ENCODE data around the gene ZNF618.

ZNF618 gene

DNA sequence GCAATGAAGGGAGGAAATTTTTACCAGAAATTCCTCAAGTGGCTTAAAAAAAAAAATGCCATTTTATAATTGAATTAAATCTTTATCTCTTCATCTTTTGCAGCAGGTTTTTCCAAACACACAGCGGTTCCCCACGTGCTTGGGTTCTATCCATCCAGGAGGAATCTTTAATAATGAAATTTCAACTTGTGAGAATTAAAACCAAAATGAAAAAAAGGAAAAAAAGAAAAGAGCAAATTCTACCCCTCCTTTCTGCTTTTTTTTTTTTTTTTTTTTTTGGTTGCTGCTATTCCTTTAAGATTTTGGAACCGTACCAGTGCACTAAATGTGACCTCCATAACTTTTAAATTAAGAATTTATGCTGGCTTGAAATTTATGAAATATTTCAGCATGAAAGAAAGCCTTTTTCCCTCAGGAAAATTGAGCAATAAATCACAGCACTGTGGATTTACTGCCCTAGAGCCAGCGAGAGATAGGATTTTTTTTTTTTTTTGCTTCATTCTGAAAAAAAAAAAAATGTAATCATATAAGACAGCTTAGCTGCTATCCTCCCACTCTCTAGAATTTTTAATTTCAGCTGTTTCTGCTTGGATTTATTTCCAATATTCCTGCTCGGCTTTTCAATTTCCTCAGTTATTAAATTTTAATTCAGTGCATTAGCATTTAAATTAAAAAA lies 88.5 kb downstream of the ZNF618 start:
- H3K4me1 ChIP-seq (ENCODE audit: control insufficient read depth, low read depth, low read length), result peaks cover 18% of the 10 kb centered on the region
- no peaks in the 10 kb centered on the region for H3K9me3 ChIP-seq (ENCODE audit: control insufficient read depth, low read depth, low read length)
- H3K9ac ChIP-seq (ENCODE audit: low read length), result no peak overlapping the region
- no peaks in the 10 kb centered on the region for H3K27me3 ChIP-seq (ENCODE audit: control insufficient read depth, insufficient read depth, low read length)
- no peak overlapping the region for H3K4me3 ChIP-seq (ENCODE audit: low read length)
- no peaks in the 10 kb centered on the region for H3K36me3 ChIP-seq (ENCODE audit: control insufficient read depth, low read depth, low read length)
- H3K27ac ChIP-seq (ENCODE audit: low read length), result no peak overlapping the region

DNA sequence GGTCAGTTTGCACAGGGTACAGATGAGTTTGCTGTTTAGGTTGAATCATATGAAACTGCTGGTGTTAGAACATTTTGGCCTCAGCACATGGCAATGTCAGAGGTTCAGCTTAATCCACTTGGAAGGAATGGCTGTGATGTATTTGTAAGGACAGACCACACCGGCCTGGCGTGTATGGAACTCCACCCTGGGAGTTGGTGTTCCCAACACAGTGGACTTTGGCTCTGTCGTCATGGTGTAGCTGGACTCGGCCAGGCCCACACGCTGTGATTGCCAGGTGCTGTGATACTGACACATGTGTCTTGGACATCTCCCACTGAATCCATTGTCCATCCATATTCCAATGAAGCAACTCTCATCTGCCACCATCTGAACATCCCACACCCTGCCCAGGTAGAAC lies 90.3 kb downstream of the ZNF618 start:
- Histone ChIP-seq H3K36me3 (ENCODE audit: control insufficient read depth, low read depth, low read length) (no peaks in the 10 kb centered on the region), H3K27me3 (ENCODE audit: control insufficient read depth, insufficient read depth, low read length) (no peaks in the 10 kb centered on the region), H3K9ac (ENCODE audit: low read length) (no peak overlapping the region), H3K4me1 (ENCODE audit: control insufficient read depth, low read depth, low read length) (peaks cover 18% of the 10 kb centered on the region), H3K9me3 (ENCODE audit: control insufficient read depth, low read depth, low read length) (no peaks in the 10 kb centered on the region), H3K4me3 (ENCODE audit: low read length) (no peak overlapping the region), H3K27ac (ENCODE audit: low read length) (no peak overlapping the region)

GRCh38 chr9:113967380-113967779 lies 91.3 kb downstream of the ZNF618 start:
- H3K4me1 ChIP-seq (ENCODE audit: control insufficient read depth, low read depth, low read length), result peaks cover 18% of the 10 kb centered on the region
- no peak overlapping the region for H3K27ac ChIP-seq (ENCODE audit: low read length)
- H3K27me3 ChIP-seq (ENCODE audit: control insufficient read depth, insufficient read depth, low read length), result no peaks in the 10 kb centered on the region
- H3K4me3 ChIP-seq (ENCODE audit: low read length), result no peak overlapping the region
- H3K9ac ChIP-seq (ENCODE audit: low read length), result no peak overlapping the region
- H3K9me3 ChIP-seq (ENCODE audit: control insufficient read depth, low read depth, low read length), result no peaks in the 10 kb centered on the region
- no peaks in the 10 kb centered on the region for H3K36me3 ChIP-seq (ENCODE audit: control insufficient read depth, low read depth, low read length)

DNA sequence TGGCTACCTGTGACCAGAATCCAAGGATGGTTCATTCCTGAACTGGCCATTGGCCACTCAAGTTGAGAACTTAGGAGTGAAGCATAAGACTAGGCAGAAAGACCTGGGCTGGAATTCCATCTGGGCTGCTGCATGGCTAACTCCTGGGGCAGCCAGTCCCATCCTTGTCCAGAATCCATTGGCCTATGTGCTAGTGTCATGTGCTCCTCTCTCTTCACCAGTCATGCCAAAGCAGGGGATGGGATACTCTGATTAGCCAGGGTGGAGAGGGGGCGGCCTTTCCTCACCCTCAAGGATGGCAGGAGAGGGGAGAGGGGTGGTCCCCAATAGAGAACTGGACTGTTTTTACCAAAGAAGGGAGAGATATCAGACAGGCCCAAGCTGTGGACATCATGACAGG lies 93.2 kb downstream of the ZNF618 start:
- H3K4me3 ChIP-seq (ENCODE audit: low read length), result no peak overlapping the region

GRCh38 chr9:113973226-113973625 lies 97.1 kb downstream of the ZNF618 start:
- no peak overlapping the region for H3K27ac ChIP-seq (ENCODE audit: low read length)
- H3K9me3 ChIP-seq (ENCODE audit: control insufficient read depth, low read depth, low read length), result no peaks in the 10 kb centered on the region
- H3K4me1 ChIP-seq (ENCODE audit: control insufficient read depth, low read depth, low read length), result no peaks in the 10 kb centered on the region
- H3K36me3 ChIP-seq (ENCODE audit: control insufficient read depth, low read depth, low read length), result no peaks in the 10 kb centered on the region
- H3K4me3 ChIP-seq (ENCODE audit: low read length), result no peak overlapping the region
- H3K9ac ChIP-seq (ENCODE audit: low read length), result no peak overlapping the region
- H3K27me3 ChIP-seq (ENCODE audit: control insufficient read depth, insufficient read depth, low read length), result no peaks in the 10 kb centered on the region

More for the DNA sequence above, 93.2 kb downstream of the ZNF618 start:
- no peak overlapping the region for H3K27ac ChIP-seq (ENCODE audit: low read length)
- H3K36me3 ChIP-seq (ENCODE audit: control insufficient read depth, low read depth, low read length), result no peaks in the 10 kb centered on the region
- no peaks in the 10 kb centered on the region for H3K9me3 ChIP-seq (ENCODE audit: control insufficient read depth, low read depth, low read length)
- peaks cover 11% of the 10 kb centered on the region for H3K4me1 ChIP-seq (ENCODE audit: control insufficient read depth, low read depth, low read length)
- H3K9ac ChIP-seq (ENCODE audit: low read length), result no peak overlapping the region
- no peaks in the 10 kb centered on the region for H3K27me3 ChIP-seq (ENCODE audit: control insufficient read depth, insufficient read depth, low read length)

DNA sequence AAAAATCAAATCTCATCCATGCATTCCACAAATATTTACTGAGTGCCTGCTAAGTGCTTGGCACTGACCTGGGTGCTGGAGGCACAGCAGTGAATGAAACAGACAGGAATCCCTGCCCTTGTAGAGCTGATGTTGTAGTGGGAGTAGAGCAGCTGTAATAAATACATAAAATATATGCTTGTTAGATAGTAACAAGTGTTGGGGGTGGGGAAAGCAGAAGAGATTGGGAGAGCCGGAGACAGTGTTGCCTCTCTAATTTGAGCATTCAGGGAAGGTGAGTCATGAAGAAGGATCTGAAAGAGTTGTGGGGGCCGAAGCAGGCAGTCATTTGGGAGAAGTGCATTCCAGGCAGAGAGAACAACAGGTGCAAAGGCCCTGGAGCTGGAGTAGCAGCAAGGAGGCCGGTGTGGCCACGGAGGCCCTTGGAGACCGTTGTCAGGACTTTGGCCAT lies 97.9 kb downstream of the ZNF618 start:
- H3K9me3 ChIP-seq (ENCODE audit: control insufficient read depth, low read depth, low read length), result no peaks in the 10 kb centered on the region
- no peak overlapping the region for H3K27ac ChIP-seq (ENCODE audit: low read length)
- no peaks in the 10 kb centered on the region for H3K4me1 ChIP-seq (ENCODE audit: control insufficient read depth, low read depth, low read length)
- H3K4me3 ChIP-seq (ENCODE audit: low read length), result no peak overlapping the region
- H3K36me3 ChIP-seq (ENCODE audit: control insufficient read depth, low read depth, low read length), result no peaks in the 10 kb centered on the region
- no peak overlapping the region for H3K9ac ChIP-seq (ENCODE audit: low read length)
- H3K27me3 ChIP-seq (ENCODE audit: control insufficient read depth, insufficient read depth, low read length), result no peaks in the 10 kb centered on the region

- no peaks in the 10 kb centered on the region for H3K27me3 ChIP-seq (ENCODE audit: control insufficient read depth, insufficient read depth, low read length)
- H3K4me1 ChIP-seq (ENCODE audit: control insufficient read depth, low read depth, low read length), result no peaks in the 10 kb centered on the region
- H3K9me3 ChIP-seq (ENCODE audit: control insufficient read depth, low read depth, low read length), result no peaks in the 10 kb centered on the region
- H3K36me3 ChIP-seq (ENCODE audit: control insufficient read depth, low read depth, low read length), result no peaks in the 10 kb centered on the region
- H3K27ac ChIP-seq (ENCODE audit: low read length), result no peak overlapping the region
- H3K4me3 ChIP-seq (ENCODE audit: low read length), result no peak overlapping the region
- no peak overlapping the region for H3K9ac ChIP-seq (ENCODE audit: low read length)
Observed at GRCh38 chr9:113976915-113977314, 100.8 kb downstream of the ZNF618 start.

DNA sequence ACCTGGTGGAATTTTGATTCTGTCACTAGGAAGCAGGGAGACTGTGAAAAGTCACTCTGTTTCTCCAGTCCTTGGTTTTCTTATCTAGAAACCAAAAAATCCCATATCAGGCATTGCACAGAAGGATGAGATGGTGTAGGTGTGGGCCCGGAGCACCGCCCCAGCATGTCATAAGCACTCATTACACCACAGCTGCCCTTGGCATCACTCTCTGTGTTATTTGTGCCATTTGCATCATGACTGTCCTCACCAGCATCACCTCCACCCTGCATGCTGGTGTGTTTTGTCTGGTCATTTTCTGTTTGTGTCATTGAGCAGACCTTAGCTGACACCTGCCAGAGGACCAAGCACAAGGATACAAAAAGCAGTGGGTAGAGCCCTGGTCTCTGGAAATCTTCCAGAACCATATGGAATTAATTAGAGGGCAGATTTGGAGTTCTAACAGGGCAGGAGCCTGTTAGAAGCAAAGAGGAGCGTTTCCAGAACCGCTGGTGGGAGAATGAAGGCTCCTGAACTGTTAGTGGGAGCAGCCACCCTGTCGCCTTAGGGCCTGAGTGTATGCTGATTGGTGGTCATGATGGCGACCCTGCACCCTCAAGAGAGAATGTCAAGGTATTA lies 102.7 kb downstream of the ZNF618 start:
- Histone ChIP-seq H3K27ac (ENCODE audit: low read length) (no peak overlapping the region), H3K4me3 (ENCODE audit: low read length) (no peak overlapping the region), H3K9ac (ENCODE audit: low read length) (no peak overlapping the region), H3K4me1 (ENCODE audit: control insufficient read depth, low read depth, low read length) (no peaks in the 10 kb centered on the region), H3K36me3 (ENCODE audit: control insufficient read depth, low read depth, low read length) (no peaks in the 10 kb centered on the region), H3K27me3 (ENCODE audit: control insufficient read depth, insufficient read depth, low read length) (no peaks in the 10 kb centered on the region), H3K9me3 (ENCODE audit: control insufficient read depth, low read depth, low read length) (no peaks in the 10 kb centered on the region)

DNA sequence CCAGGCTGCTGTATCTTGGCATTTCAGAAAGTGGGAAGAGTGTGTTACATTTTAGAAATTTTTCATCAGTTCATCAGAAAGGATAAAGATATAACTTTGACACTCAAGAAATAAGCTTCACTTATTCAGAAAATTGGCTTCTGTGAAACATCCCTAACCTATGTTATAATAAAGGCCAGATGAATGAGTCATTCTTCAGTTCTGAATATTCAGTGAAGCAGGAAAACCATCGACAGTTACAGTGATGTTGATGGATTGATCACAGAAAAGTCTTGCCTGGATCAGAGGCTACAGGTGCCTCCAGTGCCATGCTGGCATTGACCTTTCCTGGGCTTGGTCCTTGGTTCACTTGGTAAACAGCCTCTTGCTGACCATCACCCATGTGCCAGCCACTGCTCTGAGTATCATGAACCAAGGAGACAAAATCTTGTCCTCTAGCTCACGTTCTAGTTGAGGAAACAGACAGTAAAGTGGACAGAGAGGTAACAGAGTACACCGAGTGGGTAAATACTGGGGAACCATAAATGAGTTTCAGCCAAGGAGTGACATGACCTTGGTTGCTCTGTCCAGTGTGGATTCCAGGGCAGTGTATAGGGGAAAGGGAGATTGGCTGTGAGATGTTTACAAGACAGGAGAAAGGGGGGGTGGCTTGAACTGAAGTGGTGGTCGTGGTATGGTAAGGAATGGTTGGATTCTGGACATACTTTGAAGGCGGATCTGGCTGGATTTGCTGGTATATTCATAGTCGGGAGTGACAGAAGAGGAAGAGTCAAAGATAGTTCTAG lies 103.4 kb downstream of the ZNF618 start:
- Histone ChIP-seq H3K27me3 (ENCODE audit: control insufficient read depth, insufficient read depth, low read length) (no peaks in the 10 kb centered on the region), H3K36me3 (ENCODE audit: control insufficient read depth, low read depth, low read length) (no peaks in the 10 kb centered on the region), H3K9ac (ENCODE audit: low read length) (no peak overlapping the region), H3K4me3 (ENCODE audit: low read length) (no peak overlapping the region), H3K27ac (ENCODE audit: low read length) (no peak overlapping the region), H3K4me1 (ENCODE audit: control insufficient read depth, low read depth, low read length) (no peaks in the 10 kb centered on the region), H3K9me3 (ENCODE audit: control insufficient read depth, low read depth, low read length) (no peaks in the 10 kb centered on the region)

GRCh38 chr9:113984639-113985380 lies 108.7 kb downstream of the ZNF618 start:
- Histone ChIP-seq H3K4me1 (ENCODE audit: control insufficient read depth, low read depth, low read length) (no peaks in the 10 kb centered on the region), H3K9ac (ENCODE audit: low read length) (no peak overlapping the region), H3K9me3 (ENCODE audit: control insufficient read depth, low read depth, low read length) (no peaks in the 10 kb centered on the region), H3K27me3 (ENCODE audit: control insufficient read depth, insufficient read depth, low read length) (no peaks in the 10 kb centered on the region), H3K36me3 (ENCODE audit: control insufficient read depth, low read depth, low read length) (no peaks in the 10 kb centered on the region), H3K4me3 (ENCODE audit: low read length) (no peak overlapping the region), H3K27ac (ENCODE audit: low read length) (no peak overlapping the region)

- H3K4me1 ChIP-seq (ENCODE audit: control insufficient read depth, low read depth, low read length), result no peaks in the 10 kb centered on the region
- no peaks in the 10 kb centered on the region for H3K27me3 ChIP-seq (ENCODE audit: control insufficient read depth, insufficient read depth, low read length)
- H3K36me3 ChIP-seq (ENCODE audit: control insufficient read depth, low read depth, low read length), result no peaks in the 10 kb centered on the region
- H3K9ac ChIP-seq (ENCODE audit: low read length), result no peak overlapping the region
- H3K9me3 ChIP-seq (ENCODE audit: control insufficient read depth, low read depth, low read length), result no peaks in the 10 kb centered on the region
- H3K4me3 ChIP-seq (ENCODE audit: low read length), result no peak overlapping the region
- H3K27ac ChIP-seq (ENCODE audit: low read length), result no peak overlapping the region
Observed at GRCh38 chr9:113985968-113986585, 110.0 kb downstream of the ZNF618 start.

Measured in iPS-18a (cell line).